ENCODE measurements around the gene RASSF1. TPM values are rescaled to one million over a fixed set of nuclear protein-coding genes. Genes with fewer than 3 reads are reported as not detected.

RASSF1 gene
- total RNA-seq, 1 experiment from 2014 or later: 29.6 TPM

DNA sequence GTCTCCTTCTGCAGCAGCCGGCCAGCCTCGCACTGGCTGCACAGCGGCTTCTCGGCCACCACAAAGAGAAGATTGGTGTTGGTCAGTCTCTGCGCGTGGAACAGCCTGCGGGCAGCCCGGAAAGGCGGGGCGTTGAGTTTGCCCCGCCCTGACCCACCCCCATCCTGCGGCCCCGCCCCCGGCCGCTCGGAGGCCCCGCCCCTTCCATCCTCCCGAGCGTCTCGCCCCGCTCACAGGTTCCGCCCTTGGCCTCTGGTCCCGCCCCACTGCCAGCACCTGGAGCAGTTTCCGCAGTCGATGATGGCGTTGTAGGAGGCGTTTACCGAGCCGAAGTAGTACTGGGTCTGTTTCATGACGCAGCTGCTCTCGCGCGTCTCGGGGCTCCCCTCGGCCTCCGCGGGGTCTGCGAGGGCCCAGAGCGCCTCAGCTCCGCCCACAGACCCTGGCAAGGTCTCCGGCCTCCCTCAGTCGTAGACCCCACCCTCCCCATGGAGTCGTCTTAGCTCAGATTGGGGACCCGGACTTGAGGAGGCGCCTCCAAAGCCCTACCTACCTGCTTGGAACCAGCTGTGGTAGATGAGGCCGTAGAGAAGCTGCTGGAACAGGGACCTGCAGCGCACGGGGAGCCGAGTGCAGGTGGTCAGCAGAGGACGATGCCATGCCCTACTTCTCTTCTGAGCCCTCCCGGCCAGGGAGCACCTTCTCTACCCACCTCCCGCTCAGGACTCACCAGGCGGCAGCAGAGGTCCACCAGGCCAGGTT is 24.6 kb upstream of the RASSF1 start:
- TSS peak; percentile 38 for BruUV-seq (replicated peaks)
- Histone ChIP-seq H3K4me1 (ENCODE audit: control insufficient read depth in 1 of 2, insufficient read depth in 2 of 2, low read length in 2 of 2) (peaks cover 4 to 18% of the 10 kb centered on the region in 2 experiments; a peak in 2 of 4 replicates), H3K4me3 (replicated peaks in 1 of 2; ENCODE audit: low read depth in 1 of 2, low read length in 2 of 2) (peak overlapping the region; percentile 47 to 65), H2AFZ (ENCODE audit: low read depth, low read length, poor library complexity, severe bottlenecking) (no peak overlapping the region), H3K27ac (ENCODE audit: low read depth, low read length) (peak overlapping the region; percentile 25; the same call in 1 of the 2 replicates), H4K20me1 (ENCODE audit: insufficient read depth) (no peaks in the 10 kb centered on the region), H3K9ac (ENCODE audit: low read length) (peak overlapping the region; percentile 59), H3K36me3 (ENCODE audit: control insufficient read depth in 1 of 2, insufficient read depth in 2 of 2, low read length in 2 of 2) (no peaks in the 10 kb centered on the region), H3K79me2 (ENCODE audit: insufficient read depth, low read length) (no peaks in the 10 kb centered on the region), H3K27me3 (ENCODE audit: insufficient read depth, low read length) (no peaks in the 10 kb centered on the region), H3K9me2 (ENCODE audit: insufficient read depth) (no peaks in the 10 kb centered on the region), H3K4me2 (ENCODE audit: low read length) (peak overlapping the region; percentile 97), H3K9me3 (ENCODE audit: control insufficient read depth in 1 of 2, insufficient read depth in 1 of 2, low read depth in 1 of 2, low read length in 2 of 2) (no peaks in the 10 kb centered on the region)
- DNase-seq (ENCODE audit: low read depth, low spot score): peak; percentile 70
- RAD21 ChIA-PET (ENCODE audit: low non-redundant PET in 1 of 2, low total read pairs in 2 of 2, uncharacterized antibody in 2 of 2, unreplicated experiment in 2 of 2): no interaction called here
- POLR2A ChIA-PET: no interaction called here
- peak; percentile 95 for ATAC-seq
- CTCF ChIA-PET: interaction anchor here (0.9 to 1.4 kb wide), 2 partner anchors 13 to 177 kb away, joined by 3 read pairs; no protein-coding TSS in a partner anchor
- no peak for TF ChIP-seq ATF3 (IDR thresholded peaks at IDR 0.05)
- peak; percentile 76 for TF ChIP-seq POLR2AphosphoS5 (IDR thresholded peaks at IDR 0.05; ENCODE audit: low read depth, low read length)
- intact Hi-C loops (cut with micrococcal nuclease): no loop called here

GRCh38 chr3:50364573-50365079 is 24.0 kb upstream of the RASSF1 start:
- H3K4me2 ChIP-seq (ENCODE audit: low read length): peak overlapping the region; percentile 97
- BruUV-seq (replicated peaks): no TSS peak
- intact Hi-C loops (cut with micrococcal nuclease): no loop called here
- no peaks in the 10 kb centered on the region for H3K9me2 ChIP-seq (ENCODE audit: insufficient read depth)
- H3K9me3 ChIP-seq (ENCODE audit: control insufficient read depth in 1 of 2, insufficient read depth in 1 of 2, low read depth in 1 of 2, low read length in 2 of 2): no peaks in the 10 kb centered on the region
- ChIA-PET CTCF (interaction anchor here (1.4 kb wide), 1 partner anchor 177 kb away, joined by 3 read pairs; no protein-coding TSS in a partner anchor), RAD21 (ENCODE audit: low non-redundant PET in 1 of 2, low total read pairs in 2 of 2, uncharacterized antibody in 2 of 2, unreplicated experiment in 2 of 2) (no interaction called here), POLR2A (no interaction called here)
- H3K36me3 ChIP-seq (ENCODE audit: control insufficient read depth in 1 of 2, insufficient read depth in 2 of 2, low read length in 2 of 2): no peaks in the 10 kb centered on the region
- ATAC-seq: no peak
- DNase-seq (ENCODE audit: low read depth, low spot score): no peak
- no peaks in the 10 kb centered on the region for H4K20me1 ChIP-seq (ENCODE audit: insufficient read depth)
- peaks cover 4 to 24% of the 10 kb centered on the region in 2 experiments; a peak in 3 of 4 replicates for H3K4me1 ChIP-seq (ENCODE audit: control insufficient read depth in 1 of 2, insufficient read depth in 2 of 2, low read length in 2 of 2)
- no peak overlapping the region for H2AFZ ChIP-seq (ENCODE audit: low read depth, low read length, poor library complexity, severe bottlenecking)
- no peaks in the 10 kb centered on the region for H3K27me3 ChIP-seq (ENCODE audit: insufficient read depth, low read length)
- H3K4me3 ChIP-seq (replicated peaks in 1 of 2; ENCODE audit: low read depth in 1 of 2, low read length in 2 of 2): no peak overlapping the region
- no peaks in the 10 kb centered on the region for H3K79me2 ChIP-seq (ENCODE audit: insufficient read depth, low read length)
- no peak overlapping the region for H3K9ac ChIP-seq (ENCODE audit: low read length)
- no peak overlapping the region for H3K27ac ChIP-seq (ENCODE audit: low read depth, low read length)
- TF ChIP-seq POLR2AphosphoS5 (IDR thresholded peaks at IDR 0.05; ENCODE audit: low read depth, low read length) (no peak), TCF7L2 (IDR thresholded peaks at IDR 0.05; ENCODE audit: borderline replicate concordance, extremely low read depth, insufficient read depth, insufficient read length) (no peak), CBX3 (IDR thresholded peaks at IDR 0.05; ENCODE audit: low read depth) (no peak), ZFX (IDR thresholded peaks at IDR 0.05) (no peak), POLR2A (IDR thresholded peaks at IDR 0.05; ENCODE audit: borderline replicate concordance, extremely low read depth, insufficient read depth, insufficient read length) (no peak), ATF3 (IDR thresholded peaks at IDR 0.05) (no peak), SIN3A (IDR thresholded peaks at IDR 0.05; ENCODE audit: low read depth) (no peak)
- TF ChIP-seq, protein P1, sequence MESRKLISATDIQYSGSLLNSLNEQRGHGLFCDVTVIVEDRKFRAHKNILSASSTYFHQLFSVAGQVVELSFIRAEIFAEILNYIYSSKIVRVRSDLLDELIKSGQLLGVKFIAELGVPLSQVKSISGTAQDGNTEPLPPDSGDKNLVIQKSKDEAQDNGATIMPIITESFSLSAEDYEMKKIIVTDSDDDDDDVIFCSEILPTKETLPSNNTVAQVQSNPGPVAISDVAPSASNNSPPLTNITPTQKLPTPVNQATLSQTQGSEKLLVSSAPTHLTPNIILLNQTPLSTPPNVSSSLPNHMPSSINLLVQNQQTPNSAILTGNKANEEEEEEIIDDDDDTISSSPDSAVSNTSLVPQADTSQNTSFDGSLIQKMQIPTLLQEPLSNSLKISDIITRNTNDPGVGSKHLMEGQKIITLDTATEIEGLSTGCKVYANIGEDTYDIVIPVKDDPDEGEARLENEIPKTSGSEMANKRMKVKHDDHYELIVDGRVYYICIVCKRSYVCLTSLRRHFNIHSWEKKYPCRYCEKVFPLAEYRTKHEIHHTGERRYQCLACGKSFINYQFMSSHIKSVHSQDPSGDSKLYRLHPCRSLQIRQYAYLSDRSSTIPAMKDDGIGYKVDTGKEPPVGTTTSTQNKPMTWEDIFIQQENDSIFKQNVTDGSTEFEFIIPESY (IDR thresholded peaks at IDR 0.05; ENCODE audit: extremely low read depth, insufficient replicate concordance, low read length): no peak
- TF ChIP-seq, protein P2, sequence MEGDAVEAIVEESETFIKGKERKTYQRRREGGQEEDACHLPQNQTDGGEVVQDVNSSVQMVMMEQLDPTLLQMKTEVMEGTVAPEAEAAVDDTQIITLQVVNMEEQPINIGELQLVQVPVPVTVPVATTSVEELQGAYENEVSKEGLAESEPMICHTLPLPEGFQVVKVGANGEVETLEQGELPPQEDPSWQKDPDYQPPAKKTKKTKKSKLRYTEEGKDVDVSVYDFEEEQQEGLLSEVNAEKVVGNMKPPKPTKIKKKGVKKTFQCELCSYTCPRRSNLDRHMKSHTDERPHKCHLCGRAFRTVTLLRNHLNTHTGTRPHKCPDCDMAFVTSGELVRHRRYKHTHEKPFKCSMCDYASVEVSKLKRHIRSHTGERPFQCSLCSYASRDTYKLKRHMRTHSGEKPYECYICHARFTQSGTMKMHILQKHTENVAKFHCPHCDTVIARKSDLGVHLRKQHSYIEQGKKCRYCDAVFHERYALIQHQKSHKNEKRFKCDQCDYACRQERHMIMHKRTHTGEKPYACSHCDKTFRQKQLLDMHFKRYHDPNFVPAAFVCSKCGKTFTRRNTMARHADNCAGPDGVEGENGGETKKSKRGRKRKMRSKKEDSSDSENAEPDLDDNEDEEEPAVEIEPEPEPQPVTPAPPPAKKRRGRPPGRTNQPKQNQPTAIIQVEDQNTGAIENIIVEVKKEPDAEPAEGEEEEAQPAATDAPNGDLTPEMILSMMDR (IDR thresholded peaks at IDR 0.05 in 2 of 3, conservative IDR thresholded peaks at IDR 0.05 in 1 of 3; ENCODE audit: borderline replicate concordance in 1 of 3, insufficient read depth in 1 of 3, low read depth in 2 of 3, low read length in 2 of 3): no peak
